IMR-90 (cell line): Measurements from ENCODE around the gene ARHGAP24. TPM values are rescaled to one million over a fixed set of nuclear protein-coding genes. Genes with fewer than 3 reads are reported as not detected.

Experiments used
- ATAC-seq: fragments of 200-7000 bp; cut with Tn5 transposase; 2 replicates; pipeline ENCODE4 v1.9.1; 2020; ENCODE audit warnings: low read depth, mild to moderate bottlenecking, moderate library complexity
- BruUV-seq: library from RNA; stranded (reverse); fragments of 400-500 nt; replicated peaks from 2 replicates; lab custom pipeline; 2021; lab: Mats Ljungman, UMichigan
- CTCF ChIA-PET: fragments of 300-600 bp; formaldehyde crosslinking; extraction: SDS; loops from one replicate; lab custom pipeline; 2021; ENCODE audit warnings: antibody characterized with exemption; lab: Yijun Ruan, JAX
- POLR2A ChIA-PET: fragments of 300-600 bp; sonication (Branson Sonifier 250); formaldehyde crosslinking; loops from one replicate; lab custom pipeline; 2022; ENCODE audit warnings: antibody characterized with exemption; ENCODE audit not compliant: unreplicated experiment; lab: Charles Lee
- DNase-seq: peaks from one replicate; pipeline ENCODE4 v3.0.0; 2013
- H2AFZ ChIP-seq: replicated peaks from 2 replicates; pipeline ENCODE3; 2013; ENCODE audit warnings: low read length, mild to moderate bottlenecking; ENCODE audit not compliant: poor library complexity
- H2AK5ac ChIP-seq: 2 replicates; pipeline ENCODE4 v1.6.1; 2013; ENCODE audit warnings: low read depth, low read length, inconsistent platforms
- H2AK9ac ChIP-seq: replicated peaks from 2 replicates; pipeline ENCODE3; 2013; ENCODE audit warnings: mild to moderate bottlenecking, low read depth, low read length, moderate library complexity; ENCODE audit not compliant: poor library complexity
- H2BK120ac ChIP-seq: 2 replicates; pipeline ENCODE4 v1.6.1; 2013; ENCODE audit warnings: low read depth, low read length, inconsistent platforms
- H2BK15ac ChIP-seq: 3 replicates; pipeline ENCODE4 v1.6.1; 2013; ENCODE audit warnings: low read depth, low read length, inconsistent platforms
- H2BK20ac ChIP-seq: 2 replicates; pipeline ENCODE4 v1.6.1; 2013; ENCODE audit warnings: low read depth, mild to moderate bottlenecking, inconsistent platforms, low read length, moderate library complexity
- H2BK5ac ChIP-seq: 2 replicates; pipeline ENCODE4 v1.6.1; 2013; ENCODE audit warnings: mild to moderate bottlenecking, low read depth, low read length, inconsistent platforms; ENCODE audit not compliant: poor library complexity, severe bottlenecking
- H3K14ac ChIP-seq: replicated peaks from 2 replicates; pipeline ENCODE4 v1.6.1; 2013; ENCODE audit warnings: low read depth, low read length, inconsistent platforms
- H3K18ac ChIP-seq: 2 replicates; pipeline ENCODE4 v1.6.1; 2013; ENCODE audit warnings: low read depth, low read length, control low read depth
- H3K23ac ChIP-seq: 2 replicates; pipeline ENCODE4 v1.6.1; 2013; ENCODE audit warnings: low read depth, low read length, inconsistent platforms
- H3K27ac ChIP-seq: 2 replicates; pipeline ENCODE4 v1.5.1; 2013; ENCODE audit warnings: mild to moderate bottlenecking, control low read depth, low read length; ENCODE audit not compliant: insufficient read depth
- H3K27me3 ChIP-seq: 2 replicates; pipeline ENCODE4 v1.6.1; 2013; ENCODE audit warnings: low read length; ENCODE audit not compliant: control insufficient read depth, insufficient read depth
- H3K36me3 ChIP-seq: 2 replicates; pipeline ENCODE4 v1.6.1; 2013; ENCODE audit warnings: low read length, mixed read lengths; ENCODE audit not compliant: control insufficient read depth, insufficient read depth
- H3K4ac ChIP-seq: 2 replicates; pipeline ENCODE4 v1.6.1; 2013; ENCODE audit warnings: low read depth, low read length, inconsistent platforms
- H3K4me1 ChIP-seq: 2 replicates; pipeline ENCODE4 v1.6.1; 2013; ENCODE audit warnings: low read length, mixed read lengths; ENCODE audit not compliant: control insufficient read depth, insufficient read depth
- H3K4me2 ChIP-seq: 2 replicates; pipeline ENCODE4 v1.6.1; 2013; ENCODE audit warnings: low read depth, mild to moderate bottlenecking, control low read depth, low read length, moderate library complexity
- H3K4me3 ChIP-seq: 2 replicates; pipeline ENCODE4 v1.5.1; 2013; ENCODE audit warnings: low read depth, mild to moderate bottlenecking, control low read depth, low read length, moderate library complexity; ENCODE audit not compliant: insufficient read depth
- H3K56ac ChIP-seq: 2 replicates; pipeline ENCODE4 v1.6.1; 2013; ENCODE audit warnings: low read length, inconsistent platforms; ENCODE audit not compliant: insufficient read depth; ENCODE audit errors: extremely low read depth
- H3K79me1 ChIP-seq, 2 experiments: 2 replicates each; pipeline ENCODE4 v1.6.1; 2013; ENCODE audit warnings: low read length in 2 of 2, inconsistent platforms in 1 of 2, low read depth in 1 of 2
- H3K9ac ChIP-seq: 2 replicates; pipeline ENCODE4 v1.6.1; 2013; ENCODE audit warnings: low read depth, low read length, control low read depth
- H3K9me1 ChIP-seq: 2 replicates; pipeline ENCODE4 v1.6.1; 2013; ENCODE audit warnings: low read length, inconsistent platforms; ENCODE audit not compliant: insufficient read depth
- H3K9me3 ChIP-seq: 2 replicates; pipeline ENCODE4 v1.6.1; 2013; ENCODE audit warnings: low read length; ENCODE audit not compliant: control insufficient read depth, insufficient read depth
- H4K20me1 ChIP-seq: 2 replicates; pipeline ENCODE4 v1.6.1; 2013; ENCODE audit warnings: low read length, inconsistent platforms; ENCODE audit not compliant: insufficient read depth
- H4K5ac ChIP-seq: 2 replicates; pipeline ENCODE4 v1.6.1; 2013; ENCODE audit warnings: mild to moderate bottlenecking, low read depth, low read length, control low read depth
- H4K8ac ChIP-seq, 2 experiments: 2 replicates each; pipeline ENCODE4 v1.6.1; 2013; ENCODE audit warnings: low read depth in 2 of 2, low read length in 2 of 2, control low read depth in 1 of 2, inconsistent platforms in 1 of 2
- H4K91ac ChIP-seq: 2 replicates; pipeline ENCODE4 v1.6.1; 2013; ENCODE audit warnings: low read depth, low read length, inconsistent platforms; ENCODE audit not compliant: insufficient read depth
- MAFK ChIP-seq: IDR thresholded peaks from 2 replicates; pipeline ENCODE4 v1.6.1; 2012; ENCODE audit warnings: low read depth, low read length, improper control_type of control experiment
- NFE2L2 ChIP-seq: fragments of 150-350 bp; IDR thresholded peaks from 2 replicates; pipeline ENCODE4 v1.6.1; 2016; ENCODE audit warnings: low read depth, mild to moderate bottlenecking, low read length
- RAD21 ChIP-seq: IDR thresholded peaks from 2 replicates; pipeline ENCODE4 v1.6.1; 2012; ENCODE audit warnings: low read length, improper control_type of control experiment
- SMC3 ChIP-seq: fragments of 150-350 bp; IDR thresholded peaks from 2 replicates; pipeline ENCODE4 v1.6.1; 2016; ENCODE audit warnings: low read depth, mild to moderate bottlenecking, antibody characterized with exemption, low read length, moderate library complexity
- dilution Hi-C: fragments of 300-500 bp; cut with HindIII; formaldehyde crosslinking; loops from one replicate; pipeline ENCODE4 v1.14.3; 2018; ENCODE audit warnings: low sequenced_read_pairs; ENCODE audit not compliant: unreplicated experiment
- in situ Hi-C: fragments of 300-500 bp; cut with MboI; formaldehyde crosslinking; loops from 3 replicates; pipeline ENCODE4 v1.14.3; 2019; ENCODE audit warnings: low sequenced_read_pairs, inconsistent platforms, mixed read lengths
- intact Hi-C: fragments of 100-400 bp; cut with micrococcal nuclease; formaldehyde crosslinking; loops from 2 replicates; pipeline ENCODE4 v1.10.0; 2022
- polyA plus RNA-seq, 3 experiments: library from polyadenylated mRNA; depleted of rRNA; stranded (reverse); fragments of >200 nt; gene quantifications; 2 replicates each; pipeline ENCODE4 v1.2.3, GENCODE V29; 2012; ENCODE audit warnings: low replicate concordance in 1 of 3
- total RNA-seq: library from RNA; depleted of rRNA; stranded (reverse); fragments of >200 nt; gene quantifications from 2 replicates; pipeline ENCODE4 v1.2.3, GENCODE V29; 2012
- TF ChIP-seq, protein P1 (sequence below): conservative IDR thresholded peaks from 2 replicates; pipeline ENCODE4 v1.5.1; 2012; ENCODE audit warnings: mild to moderate bottlenecking, low read depth, low read length, improper control_type of control experiment

The ARHGAP24 gene
- total and polyA plus RNA-seq, 2 of the 4 experiments (the other 2 are of a cell fraction) = 11.9 to 24.0 TPM

DNA sequence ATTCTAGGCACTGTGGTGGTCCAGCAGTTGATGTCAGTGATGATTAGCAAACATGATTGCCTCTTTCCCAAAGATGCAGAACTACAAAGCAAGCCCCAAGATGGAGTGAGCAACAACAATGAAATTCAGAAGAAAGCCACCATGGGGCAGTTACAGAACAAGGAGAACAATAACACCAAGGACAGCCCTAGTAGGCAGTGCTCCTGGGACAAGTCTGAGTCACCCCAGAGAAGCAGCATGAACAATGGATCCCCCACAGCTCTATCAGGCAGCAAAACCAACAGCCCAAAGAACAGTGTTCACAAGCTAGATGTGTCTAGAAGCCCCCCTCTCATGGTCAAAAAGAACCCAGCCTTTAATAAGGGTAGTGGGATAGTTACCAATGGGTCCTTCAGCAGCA lies 519.6 kb downstream of the ARHGAP24 start:
- Histone ChIP-seq H3K27ac (no peak overlapping the region), H2AK9ac (no peak overlapping the region), H2AFZ (no peak overlapping the region), H3K4me3 (no peak overlapping the region), H4K8ac (no peak overlapping the region), H3K9me3 (no peaks in the 10 kb centered on the region), H3K18ac (no peak overlapping the region), H4K5ac (no peak overlapping the region), H2BK15ac (no peak overlapping the region), H3K4me2 (no peak overlapping the region), H4K91ac (no peak overlapping the region), H3K9ac (no peak overlapping the region), H3K4me1 (no peaks in the 10 kb centered on the region), H3K56ac (no peak overlapping the region), H4K20me1 (no peaks in the 10 kb centered on the region), H2AK5ac (no peak overlapping the region), H3K9me1 (peaks cover 6% of the 10 kb centered on the region), H3K14ac (no peak overlapping the region), H3K36me3 (peaks cover 11% of the 10 kb centered on the region), H3K23ac (no peak overlapping the region), H3K4ac (no peak overlapping the region), H3K79me1 (peaks cover 0 to 5% of the 10 kb centered on the region in 2 experiments; a peak in 1 of 4 replicates), H2BK5ac (no peak overlapping the region), H2BK20ac (no peak overlapping the region), H3K27me3 (no peaks in the 10 kb centered on the region), H2BK120ac (no peak overlapping the region)
- dilution Hi-C loops = no loop called here
- POLR2A ChIA-PET = no interaction called here
- in situ Hi-C loops = no loop called here
- ATAC-seq (no peak), DNase-seq (no peak)
- intact Hi-C loops = no loop called here
- CTCF ChIA-PET = no interaction called here
- TF ChIP-seq RAD21 (no peak), SMC3 (no peak), NFE2L2 (no peak), MAFK (no peak)
- TF ChIP-seq, protein P1, sequence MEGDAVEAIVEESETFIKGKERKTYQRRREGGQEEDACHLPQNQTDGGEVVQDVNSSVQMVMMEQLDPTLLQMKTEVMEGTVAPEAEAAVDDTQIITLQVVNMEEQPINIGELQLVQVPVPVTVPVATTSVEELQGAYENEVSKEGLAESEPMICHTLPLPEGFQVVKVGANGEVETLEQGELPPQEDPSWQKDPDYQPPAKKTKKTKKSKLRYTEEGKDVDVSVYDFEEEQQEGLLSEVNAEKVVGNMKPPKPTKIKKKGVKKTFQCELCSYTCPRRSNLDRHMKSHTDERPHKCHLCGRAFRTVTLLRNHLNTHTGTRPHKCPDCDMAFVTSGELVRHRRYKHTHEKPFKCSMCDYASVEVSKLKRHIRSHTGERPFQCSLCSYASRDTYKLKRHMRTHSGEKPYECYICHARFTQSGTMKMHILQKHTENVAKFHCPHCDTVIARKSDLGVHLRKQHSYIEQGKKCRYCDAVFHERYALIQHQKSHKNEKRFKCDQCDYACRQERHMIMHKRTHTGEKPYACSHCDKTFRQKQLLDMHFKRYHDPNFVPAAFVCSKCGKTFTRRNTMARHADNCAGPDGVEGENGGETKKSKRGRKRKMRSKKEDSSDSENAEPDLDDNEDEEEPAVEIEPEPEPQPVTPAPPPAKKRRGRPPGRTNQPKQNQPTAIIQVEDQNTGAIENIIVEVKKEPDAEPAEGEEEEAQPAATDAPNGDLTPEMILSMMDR = no peak
- BruUV-seq = no TSS peak
